DLD1 (cell line): ENCODE measurements around the gene DOCK4.
"Not testable (repeated sequence)": the region's sequence is repeated elsewhere in the genome, so short reads cannot be mapped to it uniquely, and the experiment has no call there.

Experiments used
- in situ Hi-C: cut with HindIII; loops from 2 replicates; pipeline ENCODE4 v1.10.0; 2017; ENCODE audit warnings: low sequenced_read_pairs

Gene DOCK4

DNA sequence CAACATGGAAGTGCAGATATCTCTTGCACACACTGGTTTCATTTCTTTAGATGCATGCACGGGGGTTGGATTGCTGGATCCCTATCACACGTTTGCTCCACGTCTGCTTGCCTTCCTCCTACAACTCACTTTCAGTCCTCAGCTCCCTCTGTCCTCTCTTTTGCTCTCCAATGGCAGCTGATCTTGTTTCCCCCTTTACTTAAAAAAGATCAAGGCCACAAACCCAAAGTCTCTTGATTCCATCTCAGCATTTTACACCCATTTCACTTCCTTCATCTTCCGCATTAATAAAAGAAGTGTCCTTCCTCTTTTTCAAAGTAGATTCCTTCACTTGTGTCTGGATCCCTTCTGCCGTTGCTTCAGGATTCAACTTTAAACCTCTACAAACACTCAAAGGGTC lies 245.2 kb downstream of the DOCK4 start:
- in situ Hi-C loops, result no loop called here

DNA sequence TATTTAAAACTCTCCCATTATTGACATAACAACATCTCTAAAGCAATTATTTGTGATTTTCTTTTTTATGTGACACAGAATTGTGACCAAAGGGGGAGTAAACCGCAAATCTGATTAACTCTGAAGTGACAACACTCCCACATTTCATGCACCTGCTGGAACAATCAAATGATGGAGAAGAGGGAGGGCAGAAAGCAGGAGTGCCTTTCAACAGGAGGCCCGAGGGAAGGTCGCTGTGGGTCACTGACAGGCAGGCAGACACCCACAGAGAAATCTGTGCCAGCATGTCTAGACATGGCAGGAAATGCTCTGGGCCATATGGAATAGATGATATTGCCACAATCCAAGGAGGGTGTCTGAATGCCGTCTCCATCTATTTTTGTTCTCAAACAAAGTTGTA lies 247.3 kb downstream of the DOCK4 start:
- in situ Hi-C loops, result no loop called here

DNA sequence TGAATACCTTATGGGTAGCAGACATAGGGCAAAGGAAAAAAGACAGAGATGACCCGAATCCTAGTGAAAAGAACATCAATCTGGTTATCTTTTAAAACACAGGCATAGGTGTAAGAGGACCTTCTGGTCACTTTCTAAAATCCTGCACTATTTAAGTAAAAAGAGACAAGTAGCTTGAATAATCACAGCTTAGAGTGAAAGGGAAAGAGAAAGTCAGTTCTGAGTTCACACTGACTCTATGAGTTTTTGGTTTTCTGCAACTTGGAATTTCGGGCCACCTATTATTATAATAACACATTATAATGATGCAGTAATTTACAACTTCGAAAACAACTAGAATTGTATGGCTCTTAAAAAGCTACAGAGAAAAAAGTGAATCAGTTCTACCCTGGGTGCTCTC lies 247.8 kb downstream of the DOCK4 start:
- in situ Hi-C loops, result no loop called here

DNA sequence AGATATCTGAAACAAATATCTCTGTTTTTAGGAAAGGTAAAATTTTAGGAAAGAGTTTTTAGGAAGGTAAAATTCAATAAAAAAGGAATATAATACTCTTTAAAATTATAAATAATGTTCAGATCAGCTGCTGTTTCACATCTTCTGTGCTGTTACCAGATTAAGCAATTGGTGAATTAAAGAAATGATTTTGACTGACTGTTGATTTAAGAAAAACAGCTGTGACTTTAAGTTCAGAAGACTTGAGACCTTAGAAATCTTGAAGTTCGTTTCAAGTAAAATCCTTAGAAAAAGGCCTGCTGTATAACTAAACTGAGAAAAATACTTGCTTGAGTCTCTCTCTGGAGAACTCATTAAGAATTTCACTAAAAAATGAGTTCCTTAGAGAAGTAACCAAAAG lies 250.6 kb downstream of the DOCK4 start:
- in situ Hi-C loops, result no loop called here

DNA sequence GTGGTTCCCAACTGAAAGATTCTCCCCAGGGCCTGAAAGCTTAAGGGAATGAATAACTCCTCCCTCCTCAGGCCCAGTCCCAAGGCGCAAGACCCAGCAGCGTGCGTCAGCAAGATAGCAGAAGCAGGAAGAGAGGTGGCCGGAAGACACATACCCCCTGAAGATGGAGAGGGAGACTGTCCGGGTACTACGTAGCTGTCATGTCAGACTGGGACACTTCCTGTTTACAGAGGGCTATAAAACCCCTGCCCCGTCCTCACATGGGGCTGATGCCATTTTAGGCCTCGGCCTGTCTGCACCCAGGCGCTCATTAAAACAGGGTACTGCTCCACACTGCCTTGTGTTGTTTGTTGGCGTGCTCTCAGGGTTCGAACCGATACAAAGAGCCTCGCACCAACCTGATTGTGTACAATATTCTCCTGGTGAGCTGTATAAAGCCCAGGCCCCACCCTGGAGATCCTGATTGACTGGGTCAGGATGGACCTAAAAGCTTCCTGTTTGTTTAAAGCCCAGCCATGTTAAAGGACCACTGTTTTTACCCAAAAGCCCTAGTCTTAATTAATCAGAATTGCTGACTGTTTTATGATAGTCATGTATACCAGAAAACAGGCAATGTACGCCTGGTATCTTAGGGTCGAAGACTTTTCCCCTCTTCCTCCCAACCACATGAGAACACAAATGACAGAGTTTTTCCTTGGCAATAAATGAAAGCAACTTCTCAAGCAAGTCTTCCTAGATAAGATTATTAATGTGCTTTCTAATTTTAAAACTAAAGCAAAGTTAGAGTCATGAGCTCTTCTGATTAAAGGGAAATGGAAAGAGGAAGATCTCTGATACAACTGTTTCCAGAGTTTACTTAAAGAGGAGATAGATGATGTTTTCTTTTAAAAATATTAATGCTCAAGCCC lies 251.5 kb downstream of the DOCK4 start:
- in situ Hi-C loops, result no loop called here

DNA sequence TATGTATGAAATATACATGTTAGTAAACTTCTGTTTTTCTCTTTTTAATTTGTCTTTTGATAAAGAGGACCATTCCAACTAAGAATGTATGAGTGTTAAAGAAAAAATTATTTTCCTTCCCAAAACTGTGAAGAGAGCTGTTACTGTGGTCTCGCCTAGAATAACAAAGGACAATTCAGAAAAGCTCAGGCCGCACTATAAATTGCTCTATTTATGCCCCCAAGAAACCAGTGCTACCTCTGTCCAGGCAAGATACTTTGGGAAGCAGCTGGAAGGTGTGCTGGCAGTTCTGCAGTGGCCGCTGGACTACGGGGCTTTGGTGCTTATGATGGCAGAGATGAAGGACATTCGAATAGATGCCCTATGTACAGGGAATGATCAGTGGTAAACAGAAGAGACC lies 252.1 kb downstream of the DOCK4 start:
- in situ Hi-C loops, result no loop called here

DNA sequence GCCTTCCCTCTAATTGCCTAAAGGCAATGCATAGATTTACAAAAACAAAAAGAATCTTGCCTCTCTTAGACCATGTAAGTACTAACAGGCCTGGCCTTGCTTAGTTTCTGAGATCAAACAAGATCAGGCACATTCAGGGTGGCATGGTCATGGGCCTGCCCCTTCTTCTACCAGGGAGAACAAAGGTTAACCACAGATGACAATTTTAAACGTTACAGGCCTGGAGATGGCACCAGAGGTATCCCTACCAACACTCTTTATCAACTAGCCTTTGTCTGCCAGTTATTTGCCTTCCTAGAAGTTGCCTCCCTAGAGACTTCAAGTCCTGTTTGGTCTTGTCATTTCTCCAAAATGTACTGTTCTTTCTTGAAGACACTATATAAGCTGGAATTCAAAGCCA lies 252.6 kb downstream of the DOCK4 start:
- in situ Hi-C loops, result no loop called here

DNA sequence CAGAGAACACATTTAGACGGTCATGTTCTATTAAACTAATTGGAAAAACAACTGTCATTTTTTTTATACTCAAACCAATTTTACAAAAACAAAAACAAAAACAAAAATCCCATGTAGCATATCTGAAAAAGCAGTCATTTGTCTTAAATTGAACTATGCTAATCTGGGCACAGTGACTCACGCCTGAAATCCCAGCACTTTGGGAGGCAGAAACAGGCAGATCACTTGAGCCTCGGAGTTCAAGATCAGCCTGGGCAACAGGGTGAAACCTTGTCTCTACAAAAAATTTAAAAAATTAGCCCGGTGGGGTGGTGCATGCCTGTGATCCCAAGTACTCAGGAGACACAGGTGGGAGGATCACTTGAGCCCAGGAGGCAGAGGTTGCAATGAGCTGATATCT lies 253.4 kb downstream of the DOCK4 start:
- in situ Hi-C loops, result no loop called here

DNA sequence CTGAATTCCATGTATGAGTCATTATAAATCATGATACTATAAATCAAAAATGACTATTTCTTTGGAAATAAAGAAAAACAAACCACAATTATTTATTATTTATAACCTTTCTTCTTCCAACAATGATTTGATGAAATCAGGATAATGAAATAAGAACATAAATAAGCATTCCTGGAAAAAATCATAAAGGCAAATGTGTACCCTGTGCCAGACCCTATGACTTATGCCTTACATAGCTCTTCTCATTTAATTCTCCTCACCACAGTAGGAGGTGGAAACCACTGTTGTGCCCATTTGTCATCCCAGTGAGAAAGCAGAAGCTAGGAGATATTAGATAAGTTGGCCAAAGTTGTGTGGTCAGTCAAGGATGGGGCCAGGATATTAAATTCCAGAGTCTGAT lies 255.1 kb downstream of the DOCK4 start:
- in situ Hi-C loops, result no loop called here

DNA sequence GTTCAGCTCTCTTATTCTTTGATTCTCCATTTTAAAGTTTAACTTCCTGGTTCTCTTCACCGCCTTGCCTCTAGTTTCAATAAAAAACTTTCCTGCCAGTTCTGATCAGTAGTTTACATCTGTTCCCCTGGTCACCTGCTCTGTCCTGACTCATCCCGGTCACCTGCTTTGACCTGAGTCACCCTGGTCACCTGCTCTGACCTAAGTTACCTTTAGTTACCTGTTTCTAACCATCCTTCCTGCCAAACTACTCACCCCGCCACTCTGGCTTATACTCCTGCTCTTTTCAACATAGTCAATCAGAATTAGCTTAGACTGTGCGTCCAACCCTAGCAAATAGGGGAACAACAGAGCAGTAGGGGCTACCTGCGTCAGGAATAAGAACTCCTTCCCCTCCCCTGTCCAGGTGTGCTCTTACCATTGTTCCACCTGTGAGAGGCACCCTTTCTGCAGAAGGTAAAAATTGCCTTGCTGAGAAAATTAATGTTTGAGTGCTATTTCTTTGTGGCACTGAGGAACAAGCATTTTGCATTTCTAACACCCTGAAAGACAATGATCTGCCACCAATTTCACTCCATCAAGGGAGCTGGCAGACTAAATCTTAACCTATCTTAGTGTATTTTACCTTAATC lies 263.6 kb downstream of the DOCK4 start:
- in situ Hi-C loops, result no loop called here

DNA sequence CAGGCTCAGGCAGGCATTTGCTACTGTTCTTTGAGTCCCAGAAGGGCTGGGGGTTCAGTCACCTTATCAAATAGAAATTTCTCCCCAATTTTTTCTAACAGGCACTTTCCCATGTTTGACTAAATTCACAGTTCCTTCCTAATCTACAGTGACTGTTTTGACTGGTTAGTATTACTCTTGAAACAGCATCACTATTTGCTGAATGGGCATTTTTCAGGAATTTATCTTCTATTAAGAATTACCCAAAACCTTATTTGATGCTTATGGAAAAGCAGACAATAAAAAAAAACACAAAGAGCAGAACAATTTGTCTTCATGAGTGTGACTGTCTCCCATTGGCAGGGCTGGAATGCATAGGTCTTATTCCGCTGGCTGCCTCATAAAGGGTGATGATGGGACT lies 269.0 kb downstream of the DOCK4 start:
- in situ Hi-C loops, result no loop called here

DNA sequence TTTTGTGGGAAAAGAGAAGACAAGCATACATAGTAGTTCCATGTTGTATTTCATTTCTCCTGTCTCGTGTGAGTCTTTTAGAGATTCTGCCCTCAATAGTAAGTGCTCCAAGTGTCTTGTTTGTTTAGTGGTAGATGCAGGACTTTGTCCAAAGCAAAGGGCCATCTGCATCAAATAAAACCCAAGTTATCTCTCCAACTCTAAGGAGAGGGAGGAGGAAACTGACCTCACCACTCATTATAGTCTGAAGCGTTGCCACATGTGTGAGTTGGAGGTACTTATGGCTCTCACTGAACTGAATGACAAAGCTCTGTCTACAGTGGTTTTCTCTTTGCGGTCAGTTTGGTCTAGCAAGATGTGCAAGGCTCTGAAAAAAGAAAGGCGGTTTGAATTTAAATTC lies 272.6 kb downstream of the DOCK4 start:
- in situ Hi-C loops, result no loop called here

DNA sequence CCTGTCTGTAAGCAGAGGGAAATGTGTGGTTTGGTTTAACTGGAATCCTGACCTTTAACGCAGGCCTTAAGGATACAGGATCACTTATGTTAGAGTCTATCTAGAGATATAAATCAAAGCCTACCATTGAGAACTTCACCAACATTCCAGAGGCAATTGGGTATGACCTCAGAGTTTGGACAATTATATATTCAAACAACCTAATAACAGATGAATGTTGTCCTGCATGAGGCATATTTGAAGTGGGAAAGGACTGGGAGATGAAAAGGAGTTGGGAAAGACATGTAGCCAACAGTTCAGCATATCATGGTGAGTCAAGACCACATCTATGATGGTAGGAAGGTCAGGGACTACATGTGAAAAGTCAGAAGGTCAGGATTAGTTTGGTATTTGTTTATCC lies 274.2 kb downstream of the DOCK4 start:
- in situ Hi-C loops, result no loop called here

DNA sequence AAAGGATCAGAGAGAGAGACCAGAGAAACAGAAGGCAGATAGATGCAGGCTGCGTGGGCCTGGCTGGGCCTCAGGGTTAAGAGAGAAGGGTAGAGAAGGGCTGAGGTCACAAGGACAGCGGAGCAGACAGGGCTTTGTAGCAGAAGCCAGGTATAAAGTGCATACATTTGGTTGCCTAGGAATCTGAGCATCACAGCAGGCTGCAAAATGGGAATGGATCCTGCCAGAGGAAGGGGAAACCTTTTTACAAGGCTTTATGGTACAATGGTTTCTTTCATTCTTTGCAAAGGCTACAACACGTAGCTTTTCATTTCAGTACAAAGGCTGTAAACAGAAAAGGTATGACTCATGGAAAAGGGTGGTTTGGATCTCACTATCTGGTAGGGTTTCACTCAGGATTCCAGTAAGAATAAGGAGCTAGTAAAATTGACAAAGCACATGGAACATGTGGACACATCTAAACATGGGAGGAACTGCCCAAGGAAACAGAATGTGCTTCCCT lies 275.1 kb downstream of the DOCK4 start:
- in situ Hi-C loops, result no loop called here

DNA sequence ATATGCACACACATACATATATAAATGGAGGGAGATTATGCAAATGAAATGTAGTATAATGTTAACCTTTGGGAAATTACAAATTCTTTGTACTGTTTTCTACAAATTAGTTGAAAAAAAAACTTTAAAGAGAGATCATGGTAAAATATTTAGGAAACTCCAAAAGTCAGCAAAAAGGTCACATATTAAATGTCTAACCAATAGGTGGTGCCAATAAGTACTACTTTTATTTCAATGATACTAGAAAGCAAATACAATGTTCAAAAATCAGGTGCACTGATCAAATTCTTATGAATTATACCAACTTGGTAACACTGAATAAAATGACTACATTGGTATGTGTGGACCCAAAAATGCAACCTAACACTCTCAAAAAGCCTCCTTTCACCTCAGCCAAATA lies 276.9 kb downstream of the DOCK4 start:
- in situ Hi-C loops, result no loop called here

DNA sequence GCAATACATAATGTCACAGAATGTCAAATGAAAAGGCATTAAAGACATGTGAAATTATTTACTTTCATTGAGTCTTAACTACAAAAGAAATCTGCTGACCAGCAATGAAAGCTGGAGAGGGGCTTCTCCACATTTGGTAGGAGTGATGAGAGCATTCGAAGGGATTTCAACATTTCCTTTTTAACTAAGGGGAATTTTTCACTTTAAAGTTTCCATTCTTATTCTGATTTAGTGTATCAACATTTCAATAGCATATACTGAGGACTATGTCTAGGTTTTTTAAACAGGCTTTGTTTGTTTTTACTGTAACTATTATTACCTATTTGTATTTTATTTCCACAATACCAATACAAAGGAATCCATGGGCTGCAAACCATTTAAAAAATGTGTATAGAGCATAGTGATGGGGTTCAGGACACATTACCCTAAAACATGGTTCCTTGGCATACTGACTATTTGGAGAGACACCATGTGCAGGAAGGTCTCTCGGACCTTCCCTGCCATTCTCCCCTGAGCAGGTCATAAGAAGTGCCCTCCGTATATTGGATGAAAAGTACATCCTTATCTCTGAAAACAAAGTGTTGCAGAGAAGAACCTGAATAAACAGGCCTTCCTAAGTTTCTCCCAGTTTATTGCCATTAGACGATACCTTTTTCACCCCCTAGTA lies 278.7 kb downstream of the DOCK4 start:
- in situ Hi-C loops, result no loop called here

DNA sequence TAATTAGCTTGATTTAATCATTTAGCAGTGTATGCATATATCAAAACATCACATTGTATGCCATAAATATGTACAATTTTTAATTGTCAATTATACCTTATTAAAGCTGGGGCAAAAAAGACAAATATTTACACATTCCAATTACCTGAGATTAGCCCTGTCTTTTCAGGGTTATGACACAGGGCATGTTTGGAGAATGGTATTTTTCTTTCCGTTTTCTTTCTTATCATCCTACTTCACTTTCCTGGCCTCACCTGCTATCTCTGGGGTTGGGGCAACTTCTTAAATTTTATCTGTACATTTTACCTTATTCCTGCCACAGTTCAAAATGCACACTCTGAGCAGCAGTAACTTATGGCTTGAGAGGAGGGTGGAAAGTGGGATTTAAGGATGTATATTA lies 285.9 kb downstream of the DOCK4 start:
- in situ Hi-C loops, result no loop called here

DNA sequence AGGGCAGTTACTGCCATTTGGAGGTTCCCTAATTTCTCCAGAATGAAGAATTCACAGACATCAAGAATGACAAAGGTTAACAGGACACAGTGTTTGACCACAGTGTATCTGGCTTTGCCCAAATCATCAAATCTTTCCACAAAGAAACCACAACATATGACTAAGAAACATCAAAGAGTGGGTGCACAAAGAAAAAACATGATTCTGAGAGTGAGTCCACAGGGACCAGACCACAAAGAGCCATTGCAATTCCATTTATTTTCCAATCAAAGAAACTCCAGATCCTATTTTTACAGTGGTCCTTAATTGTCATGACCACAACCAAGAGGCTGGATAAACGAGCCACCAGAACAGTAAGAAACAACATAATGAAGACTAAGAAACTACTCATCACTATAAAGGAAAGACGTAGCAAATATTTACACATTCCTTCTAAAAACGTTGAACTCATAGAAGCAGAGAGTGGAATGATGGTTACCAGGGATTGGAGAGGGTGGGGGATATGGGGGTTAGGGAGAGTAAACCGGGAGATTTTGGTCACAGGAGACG lies 286.5 kb downstream of the DOCK4 start:
- in situ Hi-C loops, result no loop called here

DNA sequence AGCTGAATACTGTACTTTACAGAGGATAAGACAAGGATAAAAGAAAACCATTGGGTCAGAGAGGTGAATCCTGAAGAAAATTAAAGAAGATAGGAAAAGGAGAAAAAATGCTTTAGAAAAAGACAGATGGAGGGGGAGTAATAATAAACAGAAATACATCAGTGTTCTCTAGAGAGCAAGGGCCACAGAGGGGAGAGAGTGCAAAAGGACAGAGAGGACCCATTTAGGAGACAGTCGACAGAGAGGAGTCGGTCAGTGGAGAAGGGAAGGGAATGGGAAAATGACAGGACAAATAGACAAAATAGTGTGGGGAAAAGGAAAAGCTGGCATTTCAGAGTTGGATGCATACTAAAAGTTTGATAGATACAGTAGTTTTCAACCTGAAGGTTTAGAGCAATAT lies 287.0 kb downstream of the DOCK4 start:
- in situ Hi-C loops, result no loop called here

DNA sequence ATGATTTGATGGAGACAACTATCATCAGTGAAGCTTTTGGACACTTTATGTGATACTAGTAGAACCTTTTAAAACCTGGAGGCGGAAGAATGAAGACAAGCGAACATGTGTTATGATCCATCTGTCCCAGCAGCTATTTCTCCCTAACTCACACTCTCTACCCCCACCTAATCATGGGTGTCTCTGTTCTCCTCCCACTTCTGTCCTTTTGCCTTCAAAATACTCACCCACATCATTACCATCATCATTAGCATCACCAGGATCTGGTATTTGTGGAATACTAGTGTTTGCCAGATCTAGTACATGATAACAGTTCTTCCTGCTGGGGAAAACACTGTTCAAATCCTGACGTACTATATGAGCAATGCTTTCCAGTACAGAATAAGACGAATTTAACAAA lies 287.7 kb downstream of the DOCK4 start:
- in situ Hi-C loops, result no loop called here

DNA sequence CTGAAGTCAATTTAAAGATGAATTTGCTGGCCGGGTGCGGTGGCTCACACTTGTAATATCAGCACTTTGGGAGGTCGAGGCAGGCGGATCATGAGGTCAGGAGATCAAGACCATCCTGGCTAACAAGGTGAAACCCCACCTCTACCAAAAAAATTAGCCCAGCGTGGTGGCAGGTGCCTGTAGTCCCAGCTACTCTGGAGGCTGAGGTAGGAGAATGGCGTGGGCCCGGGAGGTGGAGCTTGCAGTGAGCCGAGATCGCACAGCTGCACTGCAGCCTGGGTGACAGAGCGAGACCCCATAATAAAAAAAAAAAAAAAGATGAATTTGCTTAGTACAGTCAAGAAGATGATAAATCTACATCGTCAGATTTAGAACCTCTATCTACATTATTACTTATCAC lies 288.8 kb downstream of the DOCK4 start:
- in situ Hi-C loops, result not testable (repeated sequence)

DNA sequence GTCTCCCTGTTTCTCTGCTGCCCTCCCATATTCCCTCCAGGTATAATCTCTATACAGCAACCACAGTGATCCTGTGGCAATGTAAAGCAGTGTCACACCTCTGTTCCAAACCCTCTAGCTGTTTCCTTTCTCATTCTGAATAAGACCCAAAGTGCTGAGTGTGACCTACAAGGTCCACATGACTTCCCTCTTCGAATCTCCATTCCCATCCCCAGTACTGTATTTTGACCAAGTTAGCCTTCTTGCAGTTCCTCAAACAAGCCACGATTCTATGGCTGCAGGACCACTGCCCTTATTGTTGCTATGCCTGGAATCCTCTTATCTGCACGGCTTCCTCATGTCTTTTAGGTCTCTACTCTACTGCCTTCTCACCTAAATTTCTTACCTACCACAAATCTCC lies 291.9 kb downstream of the DOCK4 start:
- in situ Hi-C loops, result no loop called here
